ENCODE results near the gene IL23R.

DNA sequence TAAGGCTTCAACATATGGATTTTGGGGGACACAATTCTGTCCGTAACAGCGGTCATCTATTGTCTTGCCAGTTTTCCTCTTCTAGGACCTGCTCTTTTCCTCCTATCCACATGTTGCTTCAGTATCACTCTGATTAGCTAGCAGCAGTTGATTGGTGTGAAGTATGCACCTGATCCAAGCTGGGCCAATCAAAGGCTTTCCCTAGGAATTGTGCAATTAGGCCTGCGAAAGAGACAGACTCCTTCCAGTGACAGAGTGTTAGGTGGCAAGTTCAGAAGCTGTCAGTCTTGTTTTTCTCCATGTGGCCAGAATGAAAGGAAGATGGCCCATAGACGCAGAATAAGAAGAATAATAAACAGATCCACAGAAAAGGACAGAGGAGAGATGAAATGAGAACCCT lies 107.3 kb downstream of the IL23R start:
- TF ChIP-seq POLR2A (IDR thresholded peaks at IDR 0.05; ENCODE audit: borderline replicate concordance, extremely low read depth, insufficient read depth, insufficient read length) (no peak), YY1 (IDR thresholded peaks at IDR 0.05; ENCODE audit: extremely low read depth, insufficient replicate concordance, low read depth, low read length) (no peak), POLR2AphosphoS5 (IDR thresholded peaks at IDR 0.05; ENCODE audit: low read depth, low read length) (no peak), SP1 (IDR thresholded peaks at IDR 0.05; ENCODE audit: low read depth) (no peak), EZH2 (IDR thresholded peaks at IDR 0.05) (no peak), EZH2phosphoT487 (IDR thresholded peaks at IDR 0.05; ENCODE audit: borderline replicate concordance) (no peak)
- TF ChIP-seq, protein P1, sequence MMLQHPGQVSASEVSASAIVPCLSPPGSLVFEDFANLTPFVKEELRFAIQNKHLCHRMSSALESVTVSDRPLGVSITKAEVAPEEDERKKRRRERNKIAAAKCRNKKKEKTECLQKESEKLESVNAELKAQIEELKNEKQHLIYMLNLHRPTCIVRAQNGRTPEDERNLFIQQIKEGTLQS (IDR thresholded peaks at IDR 0.05), result no peak
- TF ChIP-seq, protein P2, sequence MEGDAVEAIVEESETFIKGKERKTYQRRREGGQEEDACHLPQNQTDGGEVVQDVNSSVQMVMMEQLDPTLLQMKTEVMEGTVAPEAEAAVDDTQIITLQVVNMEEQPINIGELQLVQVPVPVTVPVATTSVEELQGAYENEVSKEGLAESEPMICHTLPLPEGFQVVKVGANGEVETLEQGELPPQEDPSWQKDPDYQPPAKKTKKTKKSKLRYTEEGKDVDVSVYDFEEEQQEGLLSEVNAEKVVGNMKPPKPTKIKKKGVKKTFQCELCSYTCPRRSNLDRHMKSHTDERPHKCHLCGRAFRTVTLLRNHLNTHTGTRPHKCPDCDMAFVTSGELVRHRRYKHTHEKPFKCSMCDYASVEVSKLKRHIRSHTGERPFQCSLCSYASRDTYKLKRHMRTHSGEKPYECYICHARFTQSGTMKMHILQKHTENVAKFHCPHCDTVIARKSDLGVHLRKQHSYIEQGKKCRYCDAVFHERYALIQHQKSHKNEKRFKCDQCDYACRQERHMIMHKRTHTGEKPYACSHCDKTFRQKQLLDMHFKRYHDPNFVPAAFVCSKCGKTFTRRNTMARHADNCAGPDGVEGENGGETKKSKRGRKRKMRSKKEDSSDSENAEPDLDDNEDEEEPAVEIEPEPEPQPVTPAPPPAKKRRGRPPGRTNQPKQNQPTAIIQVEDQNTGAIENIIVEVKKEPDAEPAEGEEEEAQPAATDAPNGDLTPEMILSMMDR (IDR thresholded peaks at IDR 0.05 in 2 of 3, conservative IDR thresholded peaks at IDR 0.05 in 1 of 3; ENCODE audit: borderline replicate concordance in 1 of 3, insufficient read depth in 1 of 3, low read depth in 2 of 3, low read length in 2 of 3), result no peak

Data from HCT116 (cell line).